Adrenal gland (tissue), 12 donors: ENCODE results near the gene ATP5PD. TPM values are rescaled to one million over a fixed set of nuclear protein-coding genes. Genes with fewer than 3 reads are reported as not detected.

Experiments used
- DNase-seq, 7 donors: peaks; one replicate each; pipeline ENCODE4 v3.0.0-alpha.2; 2019 to 2020
- H3K27ac ChIP-seq, 5 donors: fragments of 200-600 bp; sonication (generic) in 4 of 5; 1 replicate in 3 of 5; 2 replicates in 2 of 5; pipeline versions ENCODE4 v1.5.1 to v1.8.0; 2016 to 2020; ENCODE audit warnings: mild to moderate bottlenecking in 1 of 5
- H3K27me3 ChIP-seq: fragments of 200-600 bp; 2 replicates; pipeline ENCODE4 v1.8.0; 2021
- H3K36me3 ChIP-seq, 2 donors: fragments of 200-600 bp; replicated peaks in 1 of 2; 1 replicate in 1 of 2; 2 replicates in 1 of 2; pipeline versions ENCODE4 v1.5.1 to v1.8.0; 2018 to 2022
- H3K4me1 ChIP-seq, 2 donors: fragments of 200-600 bp; replicated peaks in 1 of 2; 1 replicate in 1 of 2; 2 replicates in 1 of 2; pipeline versions ENCODE4 v1.5.1 to v1.8.0; 2018 to 2021
- H3K4me3 ChIP-seq, 4 donors: fragments of 200-600 bp; sonication (generic) in 3 of 4; one replicate each; pipeline ENCODE4 v1.5.1; 2016 to 2018
- H3K9me3 ChIP-seq, 3 donors: fragments of 200-600 bp; sonication (generic) in 1 of 3; replicated peaks in 1 of 3; 1 replicate in 2 of 3; 2 replicates in 1 of 3; pipeline versions ENCODE4 v1.5.1 to v1.8.0; 2016 to 2021
- POLR2A ChIP-seq, 2 donors: fragments of 450-650 bp; IDR thresholded peaks; one replicate each; pipeline ENCODE4 v1.6.1; 2017; ENCODE audit warnings: antibody characterized with exemption in 2 of 2, mild to moderate bottlenecking in 2 of 2, moderate library complexity in 1 of 2
- WGBS, 4 donors: extraction: QIAGEN DNeasy Blood & Tissue Kit in 2 of 4; methylation state at CpG; one replicate each; pipeline versions ENCODE4 v1.1.5 to v1.1.7; 2013 to 2017; 5-methylcytosine and 5-hydroxymethylcytosine counted together
- intact Hi-C, 2 donors: fragments of 100-400 bp; cut with DNase I; formaldehyde crosslinking; loops; one replicate each; pipeline versions ENCODE4 v1.14.1 to v1.15.0; 2022 to 2023
- polyA plus RNA-seq, 3 donors: library from polyadenylated mRNA; stranded (reverse); fragments of 200-250 nt in 2 of 3; fragments of 350-450 nt in 1 of 3; fragmentation: Illumina TruSeq in 1 of 3; extraction: RNeasy Lipid Tissue Mini Kit (QIAGEN cat#74804) in 1 of 3; gene quantifications; one replicate each; pipeline ENCODE4 v1.2.3, GENCODE V29; 2013 to 2014
- total RNA-seq, 9 donors: library from RNA; depleted of rRNA in 4 of 9; stranded (reverse); fragments of >200 nt in 4 of 9; fragments of 120-200 nt in 1 of 9; fragmentation: NEBNext Ultra II Directional in 1 of 9; extraction: Animal tissue kit (Norgen Biotek cat#: 25700) in 1 of 9; gene quantifications; one replicate each; pipeline versions ENCODE4 v1.1.0 to v1.2.4, GENCODE V29; 2013 to 2023
- TF ChIP-seq, protein P1 (sequence below), 6 experiments: fragments of 450-650 bp in 4 of 6; fragments of 200-600 bp in 2 of 6; sonication (generic) in 1 of 6; IDR thresholded peaks; 1 replicate in 5 of 6; 2 replicates in 1 of 6; pipeline versions ENCODE4 v1.5.1 to v1.8.0; 2016 to 2021; ENCODE audit warnings: antibody characterized with exemption in 6 of 6, mild to moderate bottlenecking in 2 of 6, moderate library complexity in 1 of 6
- donor health status: healthy with polysubstance abuse.
- donor health status: Bipolar disorder and iron deficiency.
- donor health status: DM: yes; HTN: yes; CAD: no.
- donor health status: DM: no; HTN: no; CAD: no.
- donor health status: DM: no; HTN: no; CAD: no.
- donor health status: DM: yes; HTN: yes; CAD: no.

The ATP5PD gene
- total and polyA plus RNA-seq, 12 donors: 215 to 826 (median 308) TPM

- Histone ChIP-seq H3K4me1 (peaks cover 0 to 8% of the 10 kb centered on the region in 2 donors), H3K27me3 (no peaks in the 10 kb centered on the region), H3K9me3 (no peaks in the 10 kb centered on the region), H3K27ac (no peak overlapping the region), H3K4me3 (no peak overlapping the region), H3K36me3 (peaks cover 0 to 4% of the 10 kb centered on the region in 2 donors)
- no peak for TF ChIP-seq POLR2A (IDR thresholded peaks at IDR 0.05)
- TF ChIP-seq, protein P1, sequence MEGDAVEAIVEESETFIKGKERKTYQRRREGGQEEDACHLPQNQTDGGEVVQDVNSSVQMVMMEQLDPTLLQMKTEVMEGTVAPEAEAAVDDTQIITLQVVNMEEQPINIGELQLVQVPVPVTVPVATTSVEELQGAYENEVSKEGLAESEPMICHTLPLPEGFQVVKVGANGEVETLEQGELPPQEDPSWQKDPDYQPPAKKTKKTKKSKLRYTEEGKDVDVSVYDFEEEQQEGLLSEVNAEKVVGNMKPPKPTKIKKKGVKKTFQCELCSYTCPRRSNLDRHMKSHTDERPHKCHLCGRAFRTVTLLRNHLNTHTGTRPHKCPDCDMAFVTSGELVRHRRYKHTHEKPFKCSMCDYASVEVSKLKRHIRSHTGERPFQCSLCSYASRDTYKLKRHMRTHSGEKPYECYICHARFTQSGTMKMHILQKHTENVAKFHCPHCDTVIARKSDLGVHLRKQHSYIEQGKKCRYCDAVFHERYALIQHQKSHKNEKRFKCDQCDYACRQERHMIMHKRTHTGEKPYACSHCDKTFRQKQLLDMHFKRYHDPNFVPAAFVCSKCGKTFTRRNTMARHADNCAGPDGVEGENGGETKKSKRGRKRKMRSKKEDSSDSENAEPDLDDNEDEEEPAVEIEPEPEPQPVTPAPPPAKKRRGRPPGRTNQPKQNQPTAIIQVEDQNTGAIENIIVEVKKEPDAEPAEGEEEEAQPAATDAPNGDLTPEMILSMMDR (IDR thresholded peaks at IDR 0.05): peak in 4 of 6 experiments; percentile 9 to 43 (median 37)
- DNase-seq: peak in 1 of 7 donors; percentile 51
- 63 to 95% (median 95%) methylated on average over 2 of the region's 2 CpGs for WGBS, 4 donors
- intact Hi-C loops: loop anchor here in 1 of 2 donors (10.0 kb wide), 1 partner anchor 65 kb away; no protein-coding TSS in a partner anchor
Observed at GRCh38 chr17:75069783-75070182, 23.0 kb upstream of the ATP5PD start.

DNA sequence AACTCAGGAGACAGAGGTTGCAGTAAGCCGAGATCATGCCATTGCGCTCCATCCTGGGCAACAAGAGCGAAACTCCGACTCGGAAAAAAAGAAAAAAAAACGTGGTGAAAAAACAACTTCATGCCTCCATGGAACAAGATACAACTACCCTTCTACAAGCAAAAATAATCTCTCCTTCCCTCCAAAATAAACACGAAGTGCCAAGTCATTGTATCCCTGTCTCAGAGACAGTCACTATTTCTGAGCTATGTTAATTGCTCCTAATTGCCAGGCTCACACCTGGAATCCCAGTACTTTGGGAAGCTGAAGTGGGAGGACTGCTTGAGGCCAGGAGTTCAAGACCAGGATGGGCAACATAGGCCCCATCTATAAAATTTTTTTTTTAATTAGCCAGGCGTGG, 22.0 kb upstream of the ATP5PD start:
- no peak overlapping the region for H3K27ac ChIP-seq
- H3K4me1 ChIP-seq: peaks cover 0 to 5% of the 10 kb centered on the region in 2 donors
- no peaks in the 10 kb centered on the region for H3K9me3 ChIP-seq
- peaks cover 0 to 12% of the 10 kb centered on the region in 2 donors for H3K36me3 ChIP-seq
- WGBS, 4 donors: 77 to 82% (median 80%) methylated on average over 8 of the region's 8 CpGs
- intact Hi-C loops: loop anchor here in 1 of 2 donors (10.0 kb wide), 1 partner anchor 64 kb away; no protein-coding TSS in a partner anchor
- no peak for DNase-seq
- H3K4me3 ChIP-seq: no peak overlapping the region
- no peaks in the 10 kb centered on the region for H3K27me3 ChIP-seq
- TF ChIP-seq POLR2A (IDR thresholded peaks at IDR 0.05): no peak
- TF ChIP-seq, protein P1 (IDR thresholded peaks at IDR 0.05): no peak

DNA sequence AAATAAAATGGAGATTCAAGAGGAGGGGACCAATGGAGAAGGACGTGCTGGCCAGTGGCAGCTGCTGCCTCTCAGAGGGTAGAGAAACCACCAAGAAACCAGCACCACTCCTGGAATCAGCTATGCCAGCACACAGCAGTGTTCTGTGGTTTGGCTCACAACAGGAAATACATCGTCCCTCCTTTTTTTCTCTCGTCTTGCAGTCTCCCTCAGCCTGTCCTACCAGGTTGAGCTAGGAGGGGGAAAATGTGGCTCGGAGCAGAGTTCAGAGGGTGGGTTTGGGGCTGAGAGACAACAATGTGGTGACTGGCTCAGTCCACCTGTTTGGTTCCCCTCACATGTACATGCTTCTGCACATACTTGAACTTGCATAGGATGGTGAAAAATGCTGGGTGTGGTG, 21.1 kb upstream of the ATP5PD start:
- Histone ChIP-seq H3K27me3 (no peaks in the 10 kb centered on the region), H3K27ac (no peak overlapping the region), H3K4me1 (no peaks in the 10 kb centered on the region), H3K9me3 (no peaks in the 10 kb centered on the region), H3K4me3 (no peak overlapping the region), H3K36me3 (peaks cover 0 to 21% of the 10 kb centered on the region in 2 donors)
- WGBS, 4 donors: 59 to 74% (median 60%) methylated on average over 4 of the region's 4 CpGs
- intact Hi-C loops: loop anchor here in 1 of 2 donors (10.0 kb wide), 1 partner anchor 63 kb away; no protein-coding TSS in a partner anchor
- no peak for DNase-seq
- TF ChIP-seq, protein P1 (IDR thresholded peaks at IDR 0.05): no peak
- no peak for TF ChIP-seq POLR2A (IDR thresholded peaks at IDR 0.05)

GRCh38 chr17:75065562-75066151, 18.9 kb upstream of the ATP5PD start:
- H3K9me3 ChIP-seq: no peaks in the 10 kb centered on the region
- no peak overlapping the region for H3K27ac ChIP-seq
- DNase-seq: no peak
- WGBS, 4 donors: 78 to 83% (median 80%) methylated on average over 5 to 6 of the region's 6 CpGs
- no peaks in the 10 kb centered on the region for H3K4me1 ChIP-seq
- intact Hi-C loops: loop anchor here in 1 of 2 donors (10.0 kb wide), 1 partner anchor 61 kb away; no protein-coding TSS in a partner anchor
- no peak for TF ChIP-seq POLR2A (IDR thresholded peaks at IDR 0.05)
- TF ChIP-seq, protein P1 (IDR thresholded peaks at IDR 0.05): no peak
- H3K36me3 ChIP-seq: peaks cover 0 to 40% of the 10 kb centered on the region in 2 donors
- H3K4me3 ChIP-seq: no peak overlapping the region
- H3K27me3 ChIP-seq: no peaks in the 10 kb centered on the region
